IgD-negative memory B cell (primary cell): Measurements from ENCODE around the gene MROH2B. TPM values are rescaled to one million over a fixed set of nuclear protein-coding genes. Genes with fewer than 3 reads are reported as not detected.

ENCODE experiments used
- H3K27ac Mint-ChIP-seq, 3 donors: one replicate each; pipeline ENCODE4 v1.8.0; 2020 to 2022; ENCODE audit warnings: mild to moderate bottlenecking in 3 of 3, mixed read lengths in 3 of 3, moderate library complexity in 1 of 3
- H3K27me3 Mint-ChIP-seq: one replicate; pipeline ENCODE4 v1.8.0; 2021; ENCODE audit warnings: mixed read lengths
- H3K36me3 Mint-ChIP-seq: one replicate; pipeline ENCODE4 v1.8.0; 2020; ENCODE audit warnings: mild to moderate bottlenecking, mixed read lengths
- H3K4me1 Mint-ChIP-seq, 3 donors: one replicate each; pipeline ENCODE4 v1.8.0; 2020 to 2022; ENCODE audit warnings: mixed read lengths in 3 of 3, mild to moderate bottlenecking in 1 of 3
- H3K4me3 Mint-ChIP-seq, 4 donors: one replicate each; pipeline ENCODE4 v1.8.0; 2020 to 2022; ENCODE audit warnings: mild to moderate bottlenecking in 4 of 4, mixed read lengths in 4 of 4, moderate library complexity in 3 of 4
- H3K9me3 Mint-ChIP-seq, 3 donors: one replicate each; pipeline ENCODE4 v1.8.0; 2020 to 2021; ENCODE audit warnings: mixed read lengths in 3 of 3, mild to moderate bottlenecking in 1 of 3
- polyA plus RNA-seq: library from polyadenylated mRNA; unstranded; fragments of 300-500 nt; fragmentation: Illumina TruSeq; gene quantifications from one replicate; pipeline ENCODE4 v1.2.3, GENCODE V29; 2021

The MROH2B gene
- polyA plus RNA-seq, 1 donor from 2014 or later = not detected

DNA sequence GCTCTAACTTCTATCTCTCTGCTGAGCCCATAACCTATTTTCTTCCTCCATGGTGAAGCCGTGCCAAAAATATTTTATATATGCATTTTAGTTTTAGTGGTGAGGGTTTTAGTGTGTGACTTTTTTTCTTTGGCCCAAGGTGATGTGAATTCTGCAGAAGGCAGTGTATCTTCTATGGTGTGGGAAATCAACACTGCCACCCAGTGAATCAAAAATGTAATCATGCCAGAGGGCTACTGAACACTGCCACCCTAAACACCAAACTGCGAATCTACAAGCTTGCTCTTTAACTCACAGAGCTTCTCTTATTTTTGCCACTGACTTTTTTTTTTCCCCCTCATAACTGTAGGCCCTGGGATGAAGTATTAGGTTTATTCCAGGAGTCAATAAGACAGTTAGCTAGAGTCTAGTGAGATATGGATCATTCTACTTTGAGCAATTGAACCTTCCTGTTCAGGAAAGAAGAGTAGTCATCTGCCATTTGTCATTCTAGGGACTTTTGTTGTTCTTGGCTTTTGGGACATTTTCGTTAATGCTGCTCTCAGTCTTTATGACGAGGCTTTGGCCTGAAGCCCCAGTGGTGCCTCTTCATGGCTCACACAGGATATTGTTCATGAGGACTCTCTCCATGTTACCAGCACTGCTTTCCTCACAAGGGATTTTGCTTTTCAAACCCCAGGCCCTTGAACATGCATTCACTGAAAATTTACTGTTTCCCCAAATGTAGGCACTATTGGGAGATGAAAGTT, 108.8 kb downstream of the MROH2B start:
- no peaks in the 10 kb centered on the region for H3K27me3 Mint-ChIP-seq
- H3K9me3 Mint-ChIP-seq = peaks cover 1 to 6% (median 3%) of the 10 kb centered on the region in 3 donors
- no peak overlapping the region for H3K4me3 Mint-ChIP-seq
- H3K27ac Mint-ChIP-seq = no peak overlapping the region
- no peaks in the 10 kb centered on the region for H3K36me3 Mint-ChIP-seq
- no peaks in the 10 kb centered on the region for H3K4me1 Mint-ChIP-seq

DNA sequence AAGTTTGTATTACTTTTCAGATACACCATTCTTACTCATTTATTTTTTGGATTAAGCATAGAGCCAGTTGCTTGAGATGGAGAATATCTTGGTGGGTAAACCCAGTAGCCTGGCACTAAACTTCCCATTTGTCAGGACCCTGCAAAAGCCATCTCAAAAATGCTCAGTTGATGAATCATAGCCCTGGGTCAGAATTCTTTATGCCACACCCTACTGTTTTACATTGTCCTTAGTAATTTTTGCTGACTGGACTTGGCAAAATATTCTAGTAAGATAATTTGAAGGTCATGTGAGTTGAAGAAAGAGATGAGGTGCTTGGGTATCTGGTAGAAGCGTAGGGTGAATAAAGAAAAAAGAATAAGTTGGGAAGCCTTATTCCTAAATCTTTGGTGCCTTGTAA, 111.1 kb downstream of the MROH2B start:
- Mint-ChIP-seq H3K36me3 (no peaks in the 10 kb centered on the region), H3K4me3 (no peak overlapping the region), H3K27me3 (no peaks in the 10 kb centered on the region), H3K4me1 (no peaks in the 10 kb centered on the region), H3K9me3 (peaks cover 0 to 6% (median 0%) of the 10 kb centered on the region in 3 donors), H3K27ac (no peak overlapping the region)

DNA sequence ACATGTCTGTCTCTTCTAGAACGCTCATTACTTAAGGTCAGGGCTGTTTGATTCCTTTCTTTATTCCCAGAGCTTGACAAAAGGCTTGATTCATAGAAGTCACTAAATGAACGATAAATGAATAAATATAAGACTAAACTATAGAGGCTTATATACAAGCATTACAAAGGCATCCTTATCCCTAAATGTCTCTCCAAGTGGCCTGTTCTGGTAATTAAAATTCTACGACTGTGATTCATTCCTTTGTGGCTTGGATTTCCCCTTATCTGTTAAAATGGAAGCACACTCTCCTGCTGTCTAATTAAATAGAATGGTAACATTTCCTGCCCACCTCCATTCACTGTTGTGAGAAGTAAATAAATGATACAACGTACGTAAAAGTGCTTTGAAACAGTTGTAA, 112.3 kb downstream of the MROH2B start:
- H3K27me3 Mint-ChIP-seq = no peaks in the 10 kb centered on the region
- no peaks in the 10 kb centered on the region for H3K4me1 Mint-ChIP-seq
- no peak overlapping the region for H3K4me3 Mint-ChIP-seq
- H3K9me3 Mint-ChIP-seq = peaks cover 0 to 6% (median 0%) of the 10 kb centered on the region in 3 donors
- H3K27ac Mint-ChIP-seq = no peak overlapping the region
- no peaks in the 10 kb centered on the region for H3K36me3 Mint-ChIP-seq

DNA sequence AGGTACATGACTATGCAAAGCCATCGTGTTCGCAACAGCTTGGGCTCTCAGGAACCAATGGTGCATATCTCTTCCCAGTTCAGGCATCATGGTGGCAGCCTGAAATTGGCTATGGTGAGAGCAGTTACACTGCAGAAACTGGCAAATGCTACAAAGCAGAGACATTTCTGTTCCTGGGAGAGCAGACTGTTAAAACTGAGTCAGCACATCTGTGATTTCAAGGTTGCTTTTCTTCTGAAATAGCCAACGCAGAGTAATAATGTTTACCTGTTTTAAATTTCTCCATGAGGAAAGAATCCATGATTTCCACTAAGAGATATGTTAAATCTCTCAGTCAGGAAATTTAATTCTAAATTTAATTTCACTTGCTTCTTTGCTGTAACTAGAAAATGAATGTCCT, 114.1 kb downstream of the MROH2B start:
- Mint-ChIP-seq H3K4me3 (no peak overlapping the region), H3K27me3 (no peaks in the 10 kb centered on the region), H3K36me3 (no peaks in the 10 kb centered on the region), H3K27ac (no peak overlapping the region), H3K4me1 (no peaks in the 10 kb centered on the region), H3K9me3 (peaks cover 0 to 6% (median 0%) of the 10 kb centered on the region in 3 donors)

DNA sequence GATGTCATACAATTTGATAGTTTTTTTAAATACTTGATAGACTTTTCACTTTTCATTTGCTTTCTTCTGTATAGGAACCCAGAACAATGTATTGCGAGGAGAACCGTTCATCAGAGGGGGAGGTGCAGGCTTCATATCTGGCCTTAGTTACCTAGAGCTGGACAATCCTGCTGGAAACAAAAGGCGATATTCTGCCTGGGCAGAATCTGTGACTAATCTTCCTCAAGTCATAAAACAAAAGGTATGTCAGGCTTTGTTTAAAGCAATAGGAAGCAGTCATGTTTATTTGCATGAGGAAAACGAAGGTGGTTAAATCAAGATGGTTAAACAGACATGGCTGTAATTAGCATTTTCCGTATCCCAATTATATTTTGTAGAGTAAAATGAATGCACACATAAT, 115.8 kb downstream of the MROH2B start:
- Mint-ChIP-seq H3K36me3 (no peaks in the 10 kb centered on the region), H3K4me3 (no peak overlapping the region), H3K27ac (peak overlapping the region in 1 of 3 donors; percentile 5), H3K9me3 (peaks cover 0 to 6% (median 0%) of the 10 kb centered on the region in 3 donors), H3K4me1 (no peaks in the 10 kb centered on the region), H3K27me3 (no peaks in the 10 kb centered on the region)

Other genes starting within 250 kb of the MROH2B start
- gene RPL37, start 236.1 kb downstream of the MROH2B start, polyA plus RNA-seq = 2,785 TPM
- gene CARD6, start 230.0 kb downstream of the MROH2B start, polyA plus RNA-seq = 0.93 TPM
- not detected for gene C7, start 161.8 kb downstream of the MROH2B start, polyA plus RNA-seq
- gene C6, start 142.2 kb upstream of the MROH2B start, polyA plus RNA-seq = not detected